Liver (tissue), 9 donors: ENCODE results near the gene CADM2. TPM values are rescaled to one million over a fixed set of nuclear protein-coding genes. Genes with fewer than 3 reads are reported as not detected.

Experiments
- DNase-seq: peaks from one replicate; pipeline ENCODE4 v3.0.0-alpha.2; 2017; ENCODE audit warnings: low spot score
- H3K27ac ChIP-seq, 2 donors: one replicate each; pipeline ENCODE4 v1.7.0; 2013; ENCODE audit warnings: inconsistent platforms in 2 of 2, low read length in 2 of 2, control low read depth in 1 of 2, low read depth in 1 of 2, mild to moderate bottlenecking in 1 of 2
- H3K27me3 ChIP-seq, 4 donors: one replicate each; pipeline versions ENCODE4 v1.6.1 to v1.7.0; 2013; ENCODE audit warnings: low read length in 3 of 4, inconsistent platforms in 1 of 4, mild to moderate bottlenecking in 1 of 4, moderate library complexity in 1 of 4; ENCODE audit not compliant: control insufficient read depth in 4 of 4, insufficient read depth in 4 of 4
- H3K36me3 ChIP-seq, 4 donors: one replicate each; pipeline versions ENCODE4 v1.6.1 to v1.7.0; 2013; ENCODE audit warnings: low read length in 3 of 4, mild to moderate bottlenecking in 3 of 4, low read depth in 1 of 4, moderate library complexity in 1 of 4; ENCODE audit not compliant: control insufficient read depth in 4 of 4, insufficient read depth in 3 of 4
- H3K4me1 ChIP-seq, 4 donors: one replicate each; pipeline versions ENCODE4 v1.6.1 to v1.7.0; 2013; ENCODE audit warnings: low read length in 3 of 4, mild to moderate bottlenecking in 3 of 4, moderate library complexity in 1 of 4; ENCODE audit not compliant: control insufficient read depth in 4 of 4, insufficient read depth in 4 of 4
- H3K4me3 ChIP-seq, 3 donors: one replicate each; pipeline versions ENCODE4 v1.6.1 to v1.7.0; 2013; ENCODE audit warnings: low read length in 3 of 3, control low read depth in 1 of 3, low read depth in 1 of 3, mild to moderate bottlenecking in 1 of 3
- H3K9ac ChIP-seq, 2 donors: one replicate each; pipeline ENCODE4 v1.7.0; 2013; ENCODE audit warnings: low read length in 2 of 2, mild to moderate bottlenecking in 2 of 2, moderate library complexity in 2 of 2, control low read depth in 1 of 2, low read depth in 1 of 2
- H3K9me3 ChIP-seq, 4 donors: one replicate each; pipeline versions ENCODE4 v1.6.1 to v1.7.0; 2013; ENCODE audit warnings: low read length in 3 of 4; ENCODE audit not compliant: control insufficient read depth in 4 of 4
- EGR1 ChIP-seq, 2 donors: IDR thresholded peaks; 2 replicates each; pipeline ENCODE4 v1.6.1; 2016 to 2018; ENCODE audit warnings: antibody characterized with exemption in 2 of 2, low read depth in 2 of 2
- FOXA1 ChIP-seq: IDR thresholded peaks from 2 replicates; pipeline ENCODE4 v1.6.1; 2016; ENCODE audit warnings: antibody characterized with exemption
- FOXA2 ChIP-seq: IDR thresholded peaks from 2 replicates; pipeline ENCODE4 v1.6.1; 2016; ENCODE audit warnings: antibody characterized with exemption
- GABPA ChIP-seq, 2 donors: IDR thresholded peaks in 1 of 2; conservative IDR thresholded peaks in 1 of 2; 2 replicates each; pipeline ENCODE4 v1.6.1; 2016; ENCODE audit warnings: antibody characterized with exemption in 2 of 2, mild to moderate bottlenecking in 1 of 2, moderate library complexity in 1 of 2
- HNF4A ChIP-seq, 2 donors: conservative IDR thresholded peaks; 2 replicates each; pipeline ENCODE4 v1.6.1; 2016; ENCODE audit warnings: antibody characterized with exemption in 2 of 2, mild to moderate bottlenecking in 2 of 2
- HNF4G ChIP-seq: IDR thresholded peaks from 2 replicates; pipeline ENCODE4 v1.6.1; 2016; ENCODE audit warnings: antibody characterized with exemption
- JUND ChIP-seq, 2 donors: IDR thresholded peaks; 2 replicates each; pipeline ENCODE4 v1.6.1; 2016; ENCODE audit warnings: antibody characterized with exemption in 2 of 2
- RAD21 ChIP-seq, 2 donors: IDR thresholded peaks; 2 replicates each; pipeline ENCODE4 v1.6.1; 2016; ENCODE audit warnings: antibody characterized with exemption in 2 of 2, mild to moderate bottlenecking in 2 of 2
- RXRA ChIP-seq, 2 donors: IDR thresholded peaks; 2 replicates each; pipeline ENCODE4 v1.6.1; 2017 to 2018; ENCODE audit warnings: antibody characterized with exemption in 2 of 2, mild to moderate bottlenecking in 1 of 2
- SP1 ChIP-seq: IDR thresholded peaks from 2 replicates; pipeline ENCODE4 v1.6.1; 2018; ENCODE audit warnings: antibody characterized with exemption, mild to moderate bottlenecking
- WGBS: extraction: QIAGEN DNeasy Blood & Tissue Kit; methylation state at CpG from one replicate; pipeline ENCODE4 v1.1.7; 2013; 5-methylcytosine and 5-hydroxymethylcytosine counted together
- polyA plus RNA-seq, 2 donors: library from polyadenylated mRNA; stranded (reverse) in 1 of 2; unstranded in 1 of 2; fragments of 200-250 nt in 1 of 2; fragments of >200 nt in 1 of 2; fragmentation: Nextera tagmentation in 1 of 2; extraction: Ambion mirVana in 1 of 2; gene quantifications; one replicate each; pipeline versions ENCODE4 v1.2.1 to v1.2.3, GENCODE V29; 2013 to 2015
- total RNA-seq, 2 donors: library from RNA; depleted of rRNA; stranded (reverse); fragments of >200 nt; gene quantifications; one replicate each; pipeline ENCODE4 v1.2.3, GENCODE V29; 2014
- TF ChIP-seq, protein P1 (sequence below): IDR thresholded peaks from 2 replicates; pipeline ENCODE4 v1.6.1; 2016; ENCODE audit warnings: antibody characterized with exemption
- TF ChIP-seq, protein P2 (sequence below): IDR thresholded peaks from 2 replicates; pipeline ENCODE4 v1.6.1; 2016; ENCODE audit warnings: antibody characterized with exemption
- TF ChIP-seq, protein P3 (sequence below): IDR thresholded peaks from 2 replicates; pipeline ENCODE4 v1.6.1; 2016; ENCODE audit warnings: antibody characterized with exemption, mild to moderate bottlenecking
- donor health status: healthy.
- donor health status: healthy.
- donor health status: healthy.
- donor health status: healthy.
- donor health status: healthy.

Gene CADM2
- total and polyA plus RNA-seq, 4 donors: 0.35 to 0.92 (median 0.51) TPM

DNA sequence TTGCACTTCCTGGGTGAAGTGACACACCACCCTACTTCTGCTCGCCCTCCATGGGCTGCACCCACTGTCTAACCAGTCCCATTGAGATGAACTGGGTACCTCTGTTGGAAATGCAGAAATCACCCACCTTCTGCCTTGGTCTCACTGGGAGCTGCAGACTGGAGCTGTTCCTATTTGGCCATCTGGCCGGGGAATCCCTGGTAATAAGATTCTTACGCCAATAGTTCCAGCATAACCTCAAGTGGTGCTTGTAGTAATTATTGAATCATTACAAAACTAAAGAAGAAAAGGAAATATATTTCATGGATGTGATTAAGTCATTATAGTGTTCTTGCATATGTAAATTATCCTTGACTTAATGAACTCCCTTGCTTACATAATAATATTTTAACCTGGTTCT lies 841.9 kb downstream of the CADM2 start:
- WGBS: 73% methylated on average over 3 of the region's 3 CpGs
- Histone ChIP-seq H3K27ac (no peak overlapping the region), H3K9ac (no peak overlapping the region), H3K9me3 (no peaks in the 10 kb centered on the region), H3K27me3 (no peaks in the 10 kb centered on the region), H3K4me3 (no peak overlapping the region), H3K4me1 (peaks cover 0 to 2% (median 0%) of the 10 kb centered on the region in 4 donors), H3K36me3 (no peaks in the 10 kb centered on the region)
- no peak for DNase-seq
- no peak for TF ChIP-seq GABPA (IDR thresholded peaks at IDR 0.05 in 1 of 2, conservative IDR thresholded peaks at IDR 0.05 in 1 of 2)
- TF ChIP-seq EGR1 (IDR thresholded peaks at IDR 0.05; ENCODE audit: low read depth in 2 of 2): no peak
- TF ChIP-seq HNF4A (conservative IDR thresholded peaks at IDR 0.05): no peak
- TF ChIP-seq SP1: no peak
- TF ChIP-seq, protein P1, sequence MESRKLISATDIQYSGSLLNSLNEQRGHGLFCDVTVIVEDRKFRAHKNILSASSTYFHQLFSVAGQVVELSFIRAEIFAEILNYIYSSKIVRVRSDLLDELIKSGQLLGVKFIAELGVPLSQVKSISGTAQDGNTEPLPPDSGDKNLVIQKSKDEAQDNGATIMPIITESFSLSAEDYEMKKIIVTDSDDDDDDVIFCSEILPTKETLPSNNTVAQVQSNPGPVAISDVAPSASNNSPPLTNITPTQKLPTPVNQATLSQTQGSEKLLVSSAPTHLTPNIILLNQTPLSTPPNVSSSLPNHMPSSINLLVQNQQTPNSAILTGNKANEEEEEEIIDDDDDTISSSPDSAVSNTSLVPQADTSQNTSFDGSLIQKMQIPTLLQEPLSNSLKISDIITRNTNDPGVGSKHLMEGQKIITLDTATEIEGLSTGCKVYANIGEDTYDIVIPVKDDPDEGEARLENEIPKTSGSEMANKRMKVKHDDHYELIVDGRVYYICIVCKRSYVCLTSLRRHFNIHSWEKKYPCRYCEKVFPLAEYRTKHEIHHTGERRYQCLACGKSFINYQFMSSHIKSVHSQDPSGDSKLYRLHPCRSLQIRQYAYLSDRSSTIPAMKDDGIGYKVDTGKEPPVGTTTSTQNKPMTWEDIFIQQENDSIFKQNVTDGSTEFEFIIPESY: no peak
- TF ChIP-seq FOXA2: no peak
- no peak for TF ChIP-seq FOXA1
- no peak for TF ChIP-seq RXRA (IDR thresholded peaks at IDR 0.05)
- TF ChIP-seq, protein P2, sequence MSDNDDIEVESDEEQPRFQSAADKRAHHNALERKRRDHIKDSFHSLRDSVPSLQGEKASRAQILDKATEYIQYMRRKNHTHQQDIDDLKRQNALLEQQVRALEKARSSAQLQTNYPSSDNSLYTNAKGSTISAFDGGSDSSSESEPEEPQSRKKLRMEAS: no peak

DNA sequence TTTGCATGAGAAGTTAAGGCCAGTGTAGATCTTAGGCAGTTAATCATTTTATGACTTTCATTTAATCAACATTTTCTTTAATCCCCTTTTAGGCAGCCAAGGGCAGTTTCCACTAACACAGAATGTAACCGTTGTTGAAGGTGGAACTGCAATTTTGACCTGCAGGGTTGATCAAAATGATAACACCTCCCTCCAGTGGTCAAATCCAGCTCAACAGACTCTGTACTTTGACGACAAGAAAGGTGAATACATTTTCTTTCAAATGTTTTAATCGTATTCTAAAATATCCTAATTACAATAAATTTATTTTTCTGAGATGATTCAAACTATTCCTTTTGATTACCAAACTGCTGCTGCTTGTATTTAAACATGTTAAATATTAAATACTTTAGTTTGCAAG lies 843.2 kb downstream of the CADM2 start:
- Histone ChIP-seq H3K4me1 (peaks cover 0 to 2% (median 0%) of the 10 kb centered on the region in 4 donors), H3K9ac (no peak overlapping the region), H3K27me3 (no peaks in the 10 kb centered on the region), H3K4me3 (no peak overlapping the region), H3K9me3 (no peaks in the 10 kb centered on the region), H3K27ac (no peak overlapping the region), H3K36me3 (no peaks in the 10 kb centered on the region)
- 17% methylated on average over 3 of the region's 3 CpGs for WGBS
- no peak for DNase-seq
- TF ChIP-seq FOXA1: no peak
- peak in 1 of 2 donors; percentile 59 for TF ChIP-seq RAD21 (IDR thresholded peaks at IDR 0.05)

DNA sequence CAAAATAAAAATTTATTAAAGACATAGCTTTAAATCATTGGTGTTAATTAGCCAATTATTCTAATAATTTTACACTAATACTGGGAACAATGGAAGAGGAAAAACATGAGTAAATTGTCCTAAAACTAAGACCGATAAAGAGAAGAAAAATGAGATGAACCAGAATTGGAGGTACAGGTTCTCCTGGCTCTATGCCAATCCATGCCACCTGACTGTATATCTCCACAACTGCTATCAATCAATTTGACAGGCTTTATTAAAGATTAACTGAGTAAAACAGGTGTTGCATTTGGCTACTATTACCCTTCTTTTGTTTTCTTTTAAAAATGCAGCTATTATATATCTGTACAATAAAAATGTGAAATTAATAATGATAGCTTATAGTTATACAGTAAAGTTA lies 850.0 kb downstream of the CADM2 start:
- Histone ChIP-seq H3K4me3 (no peak overlapping the region), H3K4me1 (no peaks in the 10 kb centered on the region), H3K9ac (no peak overlapping the region), H3K27ac (no peak overlapping the region), H3K27me3 (no peaks in the 10 kb centered on the region), H3K9me3 (no peaks in the 10 kb centered on the region), H3K36me3 (no peaks in the 10 kb centered on the region)
- 81% methylated on average over 1 of the region's 1 CpG for WGBS
- DNase-seq: no peak
- TF ChIP-seq JUND (IDR thresholded peaks at IDR 0.05): no peak
- no peak for TF ChIP-seq HNF4G
- no peak for TF ChIP-seq FOXA1
- TF ChIP-seq RXRA (IDR thresholded peaks at IDR 0.05): no peak
- TF ChIP-seq, protein P3, sequence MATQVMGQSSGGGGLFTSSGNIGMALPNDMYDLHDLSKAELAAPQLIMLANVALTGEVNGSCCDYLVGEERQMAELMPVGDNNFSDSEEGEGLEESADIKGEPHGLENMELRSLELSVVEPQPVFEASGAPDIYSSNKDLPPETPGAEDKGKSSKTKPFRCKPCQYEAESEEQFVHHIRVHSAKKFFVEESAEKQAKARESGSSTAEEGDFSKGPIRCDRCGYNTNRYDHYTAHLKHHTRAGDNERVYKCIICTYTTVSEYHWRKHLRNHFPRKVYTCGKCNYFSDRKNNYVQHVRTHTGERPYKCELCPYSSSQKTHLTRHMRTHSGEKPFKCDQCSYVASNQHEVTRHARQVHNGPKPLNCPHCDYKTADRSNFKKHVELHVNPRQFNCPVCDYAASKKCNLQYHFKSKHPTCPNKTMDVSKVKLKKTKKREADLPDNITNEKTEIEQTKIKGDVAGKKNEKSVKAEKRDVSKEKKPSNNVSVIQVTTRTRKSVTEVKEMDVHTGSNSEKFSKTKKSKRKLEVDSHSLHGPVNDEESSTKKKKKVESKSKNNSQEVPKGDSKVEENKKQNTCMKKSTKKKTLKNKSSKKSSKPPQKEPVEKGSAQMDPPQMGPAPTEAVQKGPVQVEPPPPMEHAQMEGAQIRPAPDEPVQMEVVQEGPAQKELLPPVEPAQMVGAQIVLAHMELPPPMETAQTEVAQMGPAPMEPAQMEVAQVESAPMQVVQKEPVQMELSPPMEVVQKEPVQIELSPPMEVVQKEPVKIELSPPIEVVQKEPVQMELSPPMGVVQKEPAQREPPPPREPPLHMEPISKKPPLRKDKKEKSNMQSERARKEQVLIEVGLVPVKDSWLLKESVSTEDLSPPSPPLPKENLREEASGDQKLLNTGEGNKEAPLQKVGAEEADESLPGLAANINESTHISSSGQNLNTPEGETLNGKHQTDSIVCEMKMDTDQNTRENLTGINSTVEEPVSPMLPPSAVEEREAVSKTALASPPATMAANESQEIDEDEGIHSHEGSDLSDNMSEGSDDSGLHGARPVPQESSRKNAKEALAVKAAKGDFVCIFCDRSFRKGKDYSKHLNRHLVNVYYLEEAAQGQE: no peak
- TF ChIP-seq GABPA (IDR thresholded peaks at IDR 0.05 in 1 of 2, conservative IDR thresholded peaks at IDR 0.05 in 1 of 2): no peak
